ENCODE data around the gene IGFN1. TPM values are rescaled to one million over a fixed set of nuclear protein-coding genes. Genes with fewer than 3 reads are reported as not detected.

The IGFN1 gene
- total and polyA plus RNA-seq, 2 donors (not counting 3 experiments of a cell fraction or from before 2014, with no cell fraction given), result not detected

DNA sequence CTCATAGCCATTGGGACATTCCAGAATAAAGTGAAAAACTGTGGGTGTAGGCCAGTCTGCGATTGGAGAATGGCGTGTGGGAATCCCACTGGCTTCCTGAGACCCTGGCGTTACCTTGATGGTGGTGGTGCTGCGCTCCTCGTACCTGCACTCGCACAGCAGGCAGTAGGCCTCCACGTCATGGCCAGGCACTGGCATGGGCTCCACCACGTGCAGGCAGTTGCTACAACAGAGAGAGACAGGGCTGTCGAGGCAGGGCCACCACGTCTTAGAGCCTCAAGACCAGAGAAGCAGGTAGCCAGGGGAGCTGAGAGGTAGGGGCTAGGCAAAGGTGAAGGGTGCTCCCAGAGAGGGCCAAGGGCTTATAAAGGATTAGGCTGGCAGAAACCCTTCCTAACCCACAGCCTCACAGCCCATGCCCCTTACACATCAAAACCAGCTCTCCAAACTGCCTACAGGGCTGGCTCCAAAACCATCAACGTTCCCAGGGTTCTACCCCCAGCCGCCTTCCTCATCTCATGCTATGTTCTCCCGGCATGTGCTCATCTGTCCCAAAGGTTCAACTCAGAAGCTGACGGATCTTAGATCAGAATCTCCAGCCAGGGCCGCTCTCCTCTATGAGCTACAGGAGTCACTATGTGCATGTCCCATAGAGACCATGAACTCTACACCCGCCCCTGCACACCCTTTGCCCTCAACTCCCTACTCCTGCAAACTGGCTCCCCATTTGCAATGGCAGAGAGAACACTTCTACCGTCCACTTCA is 43.8 kb upstream of the IGFN1 start:
- no peak overlapping the region for H3K9ac ChIP-seq (replicated peaks; ENCODE audit: extremely low read depth, insufficient read depth, low read length)
- H3K36me3 ChIP-seq (ENCODE audit: control insufficient read depth in 2 of 2, extremely low read depth in 1 of 2, insufficient read depth in 2 of 2, low read length in 2 of 2), result peaks cover 6 to 42% of the 10 kb centered on the region in 2 experiments
- H3K27me3 ChIP-seq (ENCODE audit: control insufficient read depth in 2 of 2, insufficient read depth in 2 of 2, low read length in 2 of 2), result no peaks in the 10 kb centered on the region
- dilution Hi-C loops (cut with MboI; ENCODE audit: extremely low pct_ligation_motif_present, low sequenced_read_pairs), result no loop called here
- intact Hi-C loops (cut with micrococcal nuclease), result no loop called here
- no peak overlapping the region for H3K27ac ChIP-seq (ENCODE audit: insufficient read depth, low read depth, low read length)
- no peak overlapping the region for H3K4me3 ChIP-seq (replicated peaks in 1 of 3; ENCODE audit: insufficient read depth in 1 of 3, low read depth in 1 of 3, low read length in 3 of 3)
- ChIA-PET CTCF (interaction anchor here (1.0 to 1.5 kb wide), 2 partner anchors 7 to 76 kb away, joined by 4 read pairs; partner anchors contain the start of gene TMEM9), POLR2A (no interaction called here)
- H3K9me1 ChIP-seq (replicated peaks; ENCODE audit: control insufficient read depth, extremely low read depth, insufficient read depth, low read length), result no peaks in the 10 kb centered on the region
- no peaks in the 10 kb centered on the region for H3K9me3 ChIP-seq (replicated peaks; ENCODE audit: control insufficient read depth, insufficient read depth, low read length)
- no peak overlapping the region for H3K4me2 ChIP-seq (ENCODE audit: insufficient read depth, low read length)
- no TSS peak for BruUV-seq (replicated peaks)
- TF ChIP-seq POLR2AphosphoS5 (IDR thresholded peaks at IDR 0.05; ENCODE audit: insufficient read depth, low read depth, low read length), result no peak
- TF ChIP-seq, protein P1, sequence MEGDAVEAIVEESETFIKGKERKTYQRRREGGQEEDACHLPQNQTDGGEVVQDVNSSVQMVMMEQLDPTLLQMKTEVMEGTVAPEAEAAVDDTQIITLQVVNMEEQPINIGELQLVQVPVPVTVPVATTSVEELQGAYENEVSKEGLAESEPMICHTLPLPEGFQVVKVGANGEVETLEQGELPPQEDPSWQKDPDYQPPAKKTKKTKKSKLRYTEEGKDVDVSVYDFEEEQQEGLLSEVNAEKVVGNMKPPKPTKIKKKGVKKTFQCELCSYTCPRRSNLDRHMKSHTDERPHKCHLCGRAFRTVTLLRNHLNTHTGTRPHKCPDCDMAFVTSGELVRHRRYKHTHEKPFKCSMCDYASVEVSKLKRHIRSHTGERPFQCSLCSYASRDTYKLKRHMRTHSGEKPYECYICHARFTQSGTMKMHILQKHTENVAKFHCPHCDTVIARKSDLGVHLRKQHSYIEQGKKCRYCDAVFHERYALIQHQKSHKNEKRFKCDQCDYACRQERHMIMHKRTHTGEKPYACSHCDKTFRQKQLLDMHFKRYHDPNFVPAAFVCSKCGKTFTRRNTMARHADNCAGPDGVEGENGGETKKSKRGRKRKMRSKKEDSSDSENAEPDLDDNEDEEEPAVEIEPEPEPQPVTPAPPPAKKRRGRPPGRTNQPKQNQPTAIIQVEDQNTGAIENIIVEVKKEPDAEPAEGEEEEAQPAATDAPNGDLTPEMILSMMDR (IDR thresholded peaks at IDR 0.05; ENCODE audit: extremely low read depth in 1 of 2, insufficient read depth in 1 of 2, low read depth in 1 of 2, low read length in 2 of 2), result no peak
- TF ChIP-seq MYC (IDR thresholded peaks at IDR 0.05; ENCODE audit: low read depth, low read length), result no peak
- no peak for TF ChIP-seq EZH2 (IDR thresholded peaks at IDR 0.05; ENCODE audit: borderline replicate concordance, low read depth, low read length, severe bottlenecking)
- no peak for DNase-seq (ENCODE audit: low read depth, low spot score)
- H2AFZ ChIP-seq (ENCODE audit: low read depth, low read length), result no peak overlapping the region
- H3K79me2 ChIP-seq (ENCODE audit: control insufficient read depth, insufficient read depth, low read length), result no peaks in the 10 kb centered on the region
- no peak for FAIRE-seq
- H4K20me1 ChIP-seq (replicated peaks; ENCODE audit: control insufficient read depth, extremely low read depth, insufficient read depth, low read length), result no peaks in the 10 kb centered on the region
- H3K4me1 ChIP-seq (ENCODE audit: control insufficient read depth, extremely low read depth, insufficient read depth, low read length), result no peaks in the 10 kb centered on the region

Measured in endothelial cell of umbilical vein (primary cell).